ENCODE measurements around the gene KAT8. TPM values are rescaled to one million over a fixed set of nuclear protein-coding genes. Genes with fewer than 3 reads are reported as not detected.
"Not testable (repeated sequence)": the region's sequence is repeated elsewhere in the genome, so short reads cannot be mapped to it uniquely, and the experiment has no call there.

KAT8 gene
- total RNA-seq, 2 experiments from 2014 or later, result 66.5 to 72.9 TPM

- H3K4me1 Mint-ChIP-seq, result peaks cover 5% of the 10 kb centered on the region
- H3K27me3 Mint-ChIP-seq, result no peaks in the 10 kb centered on the region
- no peak overlapping the region for H3K4me3 Mint-ChIP-seq
- ATAC-seq (ENCODE audit: low read depth) (no peak), DNase-seq (no peak)
- H3K27ac Mint-ChIP-seq, result no peak overlapping the region
- POLR2A ChIA-PET, result no interaction called here
- no peaks in the 10 kb centered on the region for H3K9me3 Mint-ChIP-seq
- H3K36me3 Mint-ChIP-seq, result peaks cover 6% of the 10 kb centered on the region
These were observed 30.0 kb upstream of the KAT8 start for GRCh38 chr16:31087481-31087880.

- POLR2A ChIA-PET, result no interaction called here
- no peak overlapping the region for H3K4me3 Mint-ChIP-seq
- no peaks in the 10 kb centered on the region for H3K9me3 Mint-ChIP-seq
- no peak for DNase-seq
- no peak overlapping the region for H3K27ac Mint-ChIP-seq
- no peaks in the 10 kb centered on the region for H3K27me3 Mint-ChIP-seq
- H3K36me3 Mint-ChIP-seq, result peaks cover 7% of the 10 kb centered on the region
- no peak for ATAC-seq (ENCODE audit: low read depth)
- H3K4me1 Mint-ChIP-seq, result peaks cover 10% of the 10 kb centered on the region
These were observed 29.5 kb upstream of the KAT8 start for GRCh38 chr16:31087971-31088370.

- peak within 1 kb of the TSS; percentile 25 for H3K27ac Mint-ChIP-seq
- H3K4me1 Mint-ChIP-seq, result peaks cover 13% of the 10 kb centered on the region
- H3K27me3 Mint-ChIP-seq, result no peaks in the 10 kb centered on the region
- peaks cover 7% of the 10 kb centered on the region for H3K36me3 Mint-ChIP-seq
- no peak within 1 kb of the TSS for H3K4me3 Mint-ChIP-seq
- no peaks in the 10 kb centered on the region for H3K9me3 Mint-ChIP-seq
- no peak for DNase-seq
- POLR2A ChIA-PET, result no interaction called here
- ATAC-seq (ENCODE audit: low read depth), result no peak
These were observed 28.8 kb upstream of the KAT8 start, which contains the start of gene PRSS53 for GRCh38 chr16:31088459-31089183. TSS of gene PRSS53 (minus strand) at chr16:31088943. CDS start at chr16:31088809, 134 bp downstream.

GRCh38 chr16:31089199-31089598 lies 28.3 kb upstream of the KAT8 start:
- peaks cover 13% of the 10 kb centered on the region for H3K4me1 Mint-ChIP-seq
- POLR2A ChIA-PET, result no interaction called here
- no peak overlapping the region for H3K4me3 Mint-ChIP-seq
- peaks cover 7% of the 10 kb centered on the region for H3K36me3 Mint-ChIP-seq
- ATAC-seq (ENCODE audit: low read depth) (no peak), DNase-seq (no peak)
- no peaks in the 10 kb centered on the region for H3K27me3 Mint-ChIP-seq
- H3K9me3 Mint-ChIP-seq, result no peaks in the 10 kb centered on the region
- H3K27ac Mint-ChIP-seq, result no peak overlapping the region

DNA sequence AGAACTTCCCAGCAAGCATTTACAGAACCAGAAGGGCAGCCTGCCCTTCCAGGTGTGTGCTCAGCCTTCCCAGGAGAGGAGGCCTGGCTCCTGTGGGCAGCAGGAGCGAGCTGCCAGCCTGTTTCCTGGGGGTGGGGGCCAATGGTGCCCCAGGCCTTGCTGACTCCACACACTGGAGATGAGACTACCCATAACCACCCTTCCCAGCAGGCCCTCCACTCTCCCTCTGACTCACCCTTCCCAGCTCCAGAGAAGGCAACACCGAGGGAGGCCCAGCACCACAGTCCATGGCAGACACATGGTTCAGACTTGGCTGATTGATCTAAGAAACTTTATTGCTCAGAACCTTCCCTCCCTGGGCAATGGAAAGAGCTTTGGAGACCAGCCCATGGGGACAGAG lies 26.9 kb upstream of the KAT8 start:
- H3K4me3 Mint-ChIP-seq, result no peak overlapping the region
- no peaks in the 10 kb centered on the region for H3K27me3 Mint-ChIP-seq
- H3K4me1 Mint-ChIP-seq, result peaks cover 16% of the 10 kb centered on the region
- DNase-seq (no peak), ATAC-seq (ENCODE audit: low read depth) (no peak)
- no peaks in the 10 kb centered on the region for H3K9me3 Mint-ChIP-seq
- no peak overlapping the region for H3K27ac Mint-ChIP-seq
- POLR2A ChIA-PET, result no interaction called here
- H3K36me3 Mint-ChIP-seq, result peaks cover 7% of the 10 kb centered on the region

- Mint-ChIP-seq H3K36me3 (peaks cover 4% of the 10 kb centered on the region), H3K27ac (peak overlapping the region; percentile 45), H3K4me3 (no peak overlapping the region), H3K4me1 (peaks cover 20% of the 10 kb centered on the region), H3K9me3 (no peaks in the 10 kb centered on the region), H3K27me3 (no peaks in the 10 kb centered on the region)
- POLR2A ChIA-PET, result interaction anchor here (0.6 to 2.1 kb wide), 4 partner anchors 16 to 952 kb away, joined by 3 to 7 read pairs (median 5); partner anchors contain the start of genes ZNF646 and ZNF668
- no peak for DNase-seq
- no peak for ATAC-seq (ENCODE audit: low read depth)
These were observed 25.1 kb upstream of the KAT8 start for GRCh38 chr16:31092330-31092729.

GRCh38 chr16:31093132-31093703 lies 24.2 kb upstream of the KAT8 start:
- H3K36me3 Mint-ChIP-seq, result peaks cover 4% of the 10 kb centered on the region
- POLR2A ChIA-PET, result interaction anchor here (1.4 to 2.1 kb wide), 3 partner anchors 8 to 87 kb away, joined by 5 to 9 read pairs (median 7); partner anchors contain the start of genes FUS, ZNF646 and ZNF668
- ATAC-seq (ENCODE audit: low read depth) (no peak), DNase-seq (no peak)
- no peak overlapping the region for H3K27ac Mint-ChIP-seq
- peaks cover 20% of the 10 kb centered on the region for H3K4me1 Mint-ChIP-seq
- no peaks in the 10 kb centered on the region for H3K27me3 Mint-ChIP-seq
- no peaks in the 10 kb centered on the region for H3K9me3 Mint-ChIP-seq
- peak overlapping the region; percentile 99 for H3K4me3 Mint-ChIP-seq

DNA sequence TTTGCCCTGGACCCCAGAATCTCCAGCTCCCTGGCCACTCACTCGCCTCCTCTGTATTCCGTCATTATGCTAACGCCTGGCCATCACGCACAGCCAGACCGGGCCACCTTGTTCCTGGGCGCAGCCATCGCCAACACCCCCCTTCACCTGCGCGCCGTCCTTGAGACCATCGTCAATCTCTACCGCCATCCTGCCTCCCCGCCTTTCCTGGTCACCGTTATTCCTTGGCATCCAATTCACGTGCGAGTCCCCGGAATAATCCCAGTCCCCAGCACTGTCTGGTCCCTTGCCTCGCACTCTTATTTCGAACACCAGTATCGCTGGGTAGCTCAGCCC lies 23.4 kb upstream of the KAT8 start:
- peaks cover 20% of the 10 kb centered on the region for H3K4me1 Mint-ChIP-seq
- H3K36me3 Mint-ChIP-seq, result peaks cover 4% of the 10 kb centered on the region
- POLR2A ChIA-PET, result interaction anchor here (1.0 to 2.5 kb wide), 4 partner anchors 9 to 97 kb away, joined by 4 to 18 read pairs (median 7); partner anchors contain the start of genes FUS, ZNF646 and ZNF668
- no peak for DNase-seq
- no peak for ATAC-seq (ENCODE audit: low read depth)
- H3K27me3 Mint-ChIP-seq, result peaks cover 2% of the 10 kb centered on the region
- H3K4me3 Mint-ChIP-seq, result peak overlapping the region; percentile 99
- H3K9me3 Mint-ChIP-seq, result no peaks in the 10 kb centered on the region
- H3K27ac Mint-ChIP-seq, result peak overlapping the region; percentile 95

- Mint-ChIP-seq H3K9me3 (no peaks in the 10 kb centered on the region), H3K4me1 (peaks cover 20% of the 10 kb centered on the region), H3K27me3 (peaks cover 2% of the 10 kb centered on the region), H3K27ac (peak within 1 kb of the TSS; percentile 95), H3K4me3 (peak within 1 kb of the TSS; percentile 99), H3K36me3 (peaks cover 4% of the 10 kb centered on the region)
- DNase-seq, result peak; percentile 87
- peak; percentile 90 for ATAC-seq (ENCODE audit: low read depth)
- POLR2A ChIA-PET, result interaction anchor here (0.7 to 2.5 kb wide), 6 partner anchors 10 to 349 kb away, joined by 3 to 18 read pairs (median 4); partner anchors contain the start of genes FUS, ZNF646 and ZNF668
These were observed 22.9 kb upstream of the KAT8 start, which contains the start of gene VKORC1 for GRCh38 chr16:31094424-31095120. TSS of gene VKORC1 (minus strand) at chr16:31094797. CDS start at chr16:31094729, 68 bp downstream.

- ATAC-seq (ENCODE audit: low read depth) (no peak), DNase-seq (no peak)
- H3K27me3 Mint-ChIP-seq, result peaks cover 4% of the 10 kb centered on the region
- no peaks in the 10 kb centered on the region for H3K36me3 Mint-ChIP-seq
- no peak overlapping the region for H3K27ac Mint-ChIP-seq
- POLR2A ChIA-PET, result interaction anchor here (1.1 kb wide), 1 partner anchor 26 kb away, joined by 3 read pairs; the partner anchor contains the start of genes ZNF646 and ZNF668
- H3K4me1 Mint-ChIP-seq, result peaks cover 8% of the 10 kb centered on the region
- no peaks in the 10 kb centered on the region for H3K9me3 Mint-ChIP-seq
- H3K4me3 Mint-ChIP-seq, result no peak overlapping the region
These were observed 17.4 kb upstream of the KAT8 start for GRCh38 chr16:31099860-31100638.

GRCh38 chr16:31100876-31101641 lies 16.4 kb upstream of the KAT8 start:
- DNase-seq; H3K27ac Mint-ChIP-seq; H3K4me3 Mint-ChIP-seq; H3K36me3 Mint-ChIP-seq; H3K4me1 Mint-ChIP-seq; H3K9me3 Mint-ChIP-seq; ATAC-seq (ENCODE audit: low read depth); H3K27me3 Mint-ChIP-seq: not testable (repeated sequence)
- POLR2A ChIA-PET, result interaction anchor here (0.7 to 1.1 kb wide), 2 partner anchors 27 to 63 kb away, joined by 3 to 6 read pairs; partner anchors contain the start of genes ZNF646 and ZNF668

DNA sequence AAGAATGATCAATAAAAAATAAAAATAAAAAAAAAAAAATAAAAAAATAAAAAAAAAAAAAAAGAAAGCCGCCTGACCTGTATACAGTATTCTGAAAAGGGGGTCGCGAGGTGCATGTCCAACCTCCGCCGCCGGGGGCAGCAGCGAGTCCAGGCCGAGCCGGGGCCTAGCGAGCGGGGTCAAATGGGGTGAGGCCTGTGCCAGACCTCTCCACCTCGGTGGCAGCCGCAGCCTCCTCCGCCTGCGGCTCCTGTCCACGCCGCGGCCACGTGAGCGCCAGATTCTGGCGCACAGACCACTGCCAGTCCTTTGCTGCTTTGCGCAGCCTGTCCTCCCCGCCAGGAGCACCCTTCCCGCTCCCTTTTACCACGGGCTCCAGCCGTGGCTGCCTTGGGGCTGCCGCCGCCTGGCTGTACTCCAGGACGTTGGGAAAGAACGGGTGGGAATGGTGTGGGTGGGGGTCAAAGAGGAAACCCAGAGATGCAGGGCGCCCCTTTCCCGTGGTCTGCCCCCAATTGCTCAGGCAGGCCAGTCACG lies 11.7 kb upstream of the KAT8 start:
- H3K4me3 Mint-ChIP-seq, result peak overlapping the region; percentile 53

More for the DNA sequence above, 11.7 kb upstream of the KAT8 start:
- Mint-ChIP-seq H3K36me3 (peaks cover 12% of the 10 kb centered on the region), H3K4me1 (peaks cover 14% of the 10 kb centered on the region), H3K27me3 (peaks cover 2% of the 10 kb centered on the region), H3K9me3 (no peaks in the 10 kb centered on the region), H3K27ac (peak overlapping the region; percentile 70)
- ATAC-seq (ENCODE audit: low read depth), result peak; percentile 59
- POLR2A ChIA-PET, result no interaction called here
- peak; percentile 91 for DNase-seq

Measured in activated naive CD8-positive, alpha-beta T cell treated with anti-CD3 and anti-CD28 coated beads, Interleukin-2, amount 10 ng/mL, durations not matched to agents 7 days and 5 days (primary cell).